ENCODE measurements around the gene CLEC4G. TPM values are rescaled to one million over a fixed set of nuclear protein-coding genes. Genes with fewer than 3 reads are reported as not detected.

Gene CLEC4G
- total and polyA plus RNA-seq, 2 of the 13 experiments (the other 11 are each of a cell fraction or from before 2014, with no cell fraction given): not detected

DNA sequence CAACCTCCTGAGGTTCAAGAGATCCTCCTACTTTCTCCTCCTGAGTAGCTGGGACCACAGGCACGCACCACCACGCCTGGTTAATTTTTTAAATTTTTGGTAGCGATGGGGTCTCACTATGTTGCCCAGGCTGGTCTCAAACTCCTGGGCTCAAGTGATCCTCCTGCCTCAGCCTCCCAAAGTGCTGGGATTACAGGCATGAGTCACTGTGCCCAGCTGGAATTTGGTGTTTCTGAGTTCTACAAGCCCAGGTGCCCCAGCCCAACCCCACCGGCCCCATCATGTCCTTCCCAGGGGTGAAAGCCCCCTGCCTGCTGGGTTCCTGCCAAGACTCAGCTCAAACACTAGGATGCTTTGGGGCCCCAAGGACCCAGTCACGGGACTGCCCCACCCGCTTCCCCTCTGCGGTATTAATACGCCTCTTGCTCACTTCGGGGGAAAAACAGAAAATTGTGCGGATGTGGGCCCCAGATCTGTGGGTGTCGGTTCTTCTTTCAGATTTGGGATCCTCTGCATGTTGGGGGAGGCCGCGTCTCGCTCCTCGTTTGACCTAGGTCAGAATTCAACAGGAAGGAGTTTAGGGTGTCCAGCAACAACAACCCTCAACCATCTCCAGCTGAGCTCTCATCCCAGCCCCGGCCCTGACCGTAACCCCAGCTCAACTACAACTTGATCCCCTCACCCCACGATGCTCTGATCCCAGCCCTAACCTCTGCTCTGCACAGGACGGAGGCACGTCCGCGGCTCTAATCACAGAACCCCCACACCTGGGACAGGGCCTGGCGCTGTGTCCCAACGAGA is 26.3 kb downstream of the CLEC4G start:
- Histone ChIP-seq H3K4me1 (ENCODE audit: insufficient read depth, low read length) (peaks cover 11% of the 10 kb centered on the region), H3K27me3 (ENCODE audit: control insufficient read depth in 1 of 2, insufficient read depth in 2 of 2, low read length in 2 of 2) (peaks cover 0 to 14% of the 10 kb centered on the region in 2 experiments; a peak in 3 of 5 replicates), H3K36me3 (replicated peaks in 1 of 2; ENCODE audit: control insufficient read depth in 1 of 2, insufficient read depth in 2 of 2, low read length in 2 of 2) (no peaks in the 10 kb centered on the region), H3K79me2 (ENCODE audit: insufficient read depth, low read length) (no peaks in the 10 kb centered on the region), H3K9me3 (ENCODE audit: low read length) (no peaks in the 10 kb centered on the region), H3K4me3 (replicated peaks in 1 of 3; ENCODE audit: insufficient read depth in 1 of 3, low read depth in 2 of 3, low read length in 3 of 3) (no peak overlapping the region), H2AFZ (ENCODE audit: low read length) (no peak overlapping the region), H3K9ac (ENCODE audit: insufficient read depth, low read depth, low read length) (no peak overlapping the region), H3K4me2 (ENCODE audit: low read depth, low read length) (no peak overlapping the region), H4K20me1 (ENCODE audit: insufficient read depth, low read length) (no peaks in the 10 kb centered on the region), H3K27ac (ENCODE audit: extremely low read length, insufficient read depth, low read length) (no peak overlapping the region)
- ATAC-seq (no peak), DNase-seq (ENCODE audit: low spot score) (no peak), FAIRE-seq (no peak)
- no peak for TF ChIP-seq PAX8 (CRISPR knock-in tag; IDR thresholded peaks at IDR 0.05; ENCODE audit: borderline replicate concordance)
- no peak for TF ChIP-seq RBAK (CRISPR knock-in tag; IDR thresholded peaks at IDR 0.05)
- TF ChIP-seq ZNF75D (CRISPR knock-in tag; IDR thresholded peaks at IDR 0.05; ENCODE audit: borderline replicate concordance): no peak
- no peak for TF ChIP-seq CBX2 (IDR thresholded peaks at IDR 0.05; ENCODE audit: low read depth, low read length)
- TF ChIP-seq CBX2 (CRISPR knock-in tag; IDR thresholded peaks at IDR 0.05; ENCODE audit: low read depth): no peak
- TF ChIP-seq ZFX (CRISPR knock-in tag; IDR thresholded peaks at IDR 0.05; ENCODE audit: low read depth): no peak
- TF ChIP-seq, protein P1, sequence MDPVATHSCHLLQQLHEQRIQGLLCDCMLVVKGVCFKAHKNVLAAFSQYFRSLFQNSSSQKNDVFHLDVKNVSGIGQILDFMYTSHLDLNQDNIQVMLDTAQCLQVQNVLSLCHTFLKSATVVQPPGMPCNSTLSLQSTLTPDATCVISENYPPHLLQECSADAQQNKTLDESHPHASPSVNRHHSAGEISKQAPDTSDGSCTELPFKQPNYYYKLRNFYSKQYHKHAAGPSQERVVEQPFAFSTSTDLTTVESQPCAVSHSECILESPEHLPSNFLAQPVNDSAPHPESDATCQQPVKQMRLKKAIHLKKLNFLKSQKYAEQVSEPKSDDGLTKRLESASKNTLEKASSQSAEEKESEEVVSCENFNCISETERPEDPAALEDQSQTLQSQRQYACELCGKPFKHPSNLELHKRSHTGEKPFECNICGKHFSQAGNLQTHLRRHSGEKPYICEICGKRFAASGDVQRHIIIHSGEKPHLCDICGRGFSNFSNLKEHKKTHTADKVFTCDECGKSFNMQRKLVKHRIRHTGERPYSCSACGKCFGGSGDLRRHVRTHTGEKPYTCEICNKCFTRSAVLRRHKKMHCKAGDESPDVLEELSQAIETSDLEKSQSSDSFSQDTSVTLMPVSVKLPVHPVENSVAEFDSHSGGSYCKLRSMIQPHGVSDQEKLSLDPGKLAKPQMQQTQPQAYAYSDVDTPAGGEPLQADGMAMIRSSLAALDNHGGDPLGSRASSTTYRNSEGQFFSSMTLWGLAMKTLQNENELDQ (CRISPR knock-in tag; IDR thresholded peaks at IDR 0.05; ENCODE audit: borderline replicate concordance): no peak
- no peak for TF ChIP-seq TAF15 (IDR thresholded peaks at IDR 0.05; ENCODE audit: low read depth, low read length, poor library complexity, severe bottlenecking)
- no TSS peak for BruUV-seq (replicated peaks)
- in situ Hi-C loops (cut with HindIII; ENCODE audit: extremely low pct_ligation_motif_present, low pct_unique_long_range_greater_than_20kb) (no loop called here), intact Hi-C loops (cut with micrococcal nuclease; ENCODE audit: unreplicated experiment) (no loop called here)
- WGBS (ENCODE audit: low lambda C conversion rate): 18% methylated on average over 15 of the region's 24 CpGs
- POLR2A ChIA-PET: interaction anchor here (0.5 kb wide), 1 partner anchor 236 kb away, joined by 3 read pairs; no protein-coding TSS in a partner anchor
- CTCF ChIA-PET (ENCODE audit: low intra/inter-chr PET ratio, low total read pairs): no interaction called here
